ENCODE measurements around the gene DHRS11. TPM values are rescaled to one million over a fixed set of nuclear protein-coding genes. Genes with fewer than 3 reads are reported as not detected.
"Not testable (repeated sequence)": the region's sequence is repeated elsewhere in the genome, so short reads cannot be mapped to it uniquely, and the experiment has no call there.

Gene DHRS11
- total RNA-seq, 1 experiment from 2014 or later = 8.7 TPM

GRCh38 chr17:36593656-36594316 lies 2.1 kb downstream of the DHRS11 start:
- no peak for DNase-seq (ENCODE audit: low read depth)

- no peak for DNase-seq (ENCODE audit: low read depth)
Observed at GRCh38 chr17:36594626-36595401, 3.1 kb downstream of the DHRS11 start.

GRCh38 chr17:36597226-36597625 lies 5.5 kb downstream of the DHRS11 start:
- DNase-seq (ENCODE audit: low read depth) = no peak

GRCh38 chr17:36597866-36598777 lies 6.4 kb downstream of the DHRS11 start:
- DNase-seq (ENCODE audit: low read depth) = no peak

- DNase-seq (ENCODE audit: low read depth) = no peak
Observed at GRCh38 chr17:36598951-36599401, 7.3 kb downstream of the DHRS11 start.

GRCh38 chr17:36599546-36600250 lies 8.0 kb downstream of the DHRS11 start:
- DNase-seq (ENCODE audit: low read depth) = no peak

- no peak for DNase-seq (ENCODE audit: low read depth)
Observed at GRCh38 chr17:36600465-36600864, 8.8 kb downstream of the DHRS11 start.

- no peak for DNase-seq (ENCODE audit: low read depth)
Observed at GRCh38 chr17:36600936-36601302, 9.2 kb downstream of the DHRS11 start.

- DNase-seq (ENCODE audit: low read depth) = peak; percentile 91
Observed at GRCh38 chr17:36601303-36602029, 9.8 kb downstream of the DHRS11 start, which contains the start of gene MRM1. MRM1 (plus strand) TSS chr17:36601583; CDS start chr17:36601811, 228 bp downstream.

GRCh38 chr17:36602030-36602748 lies 10.5 kb downstream of the DHRS11 start:
- peak; percentile 5 for DNase-seq (ENCODE audit: low read depth)

GRCh38 chr17:36602924-36603384 lies 11.3 kb downstream of the DHRS11 start:
- peak; percentile 73 for DNase-seq (ENCODE audit: low read depth)

GRCh38 chr17:36605028-36605427 lies 13.3 kb downstream of the DHRS11 start:
- not testable (repeated sequence) for DNase-seq (ENCODE audit: low read depth)

- DNase-seq (ENCODE audit: low read depth) = no peak
Observed at GRCh38 chr17:36608280-36608679, 16.6 kb downstream of the DHRS11 start.

- DNase-seq (ENCODE audit: low read depth) = no peak
Observed at GRCh38 chr17:36608794-36609497, 17.3 kb downstream of the DHRS11 start.

GRCh38 chr17:36609498-36609862 lies 17.8 kb downstream of the DHRS11 start:
- no peak for DNase-seq (ENCODE audit: low read depth)

- DNase-seq (ENCODE audit: low read depth) = no peak
Observed at GRCh38 chr17:36610474-36610873, 18.8 kb downstream of the DHRS11 start.

- DNase-seq (ENCODE audit: low read depth) = peak; percentile 44
Observed at GRCh38 chr17:36611345-36612072, 19.8 kb downstream of the DHRS11 start.

- no peak for DNase-seq (ENCODE audit: low read depth)
Observed at GRCh38 chr17:36612323-36612722, 20.6 kb downstream of the DHRS11 start.

All from LHCN-M2 (cell line).